ENCODE results near the gene FHIT.
"Not testable (repeated sequence)": the region's sequence is repeated elsewhere in the genome, so short reads cannot be mapped to it uniquely, and the experiment has no call there.

The FHIT gene

GRCh38 chr3:60574046-60574769 is 677.0 kb downstream of the FHIT start:
- no peak for DNase-seq (ENCODE audit: low read depth, low spot score)

DNA sequence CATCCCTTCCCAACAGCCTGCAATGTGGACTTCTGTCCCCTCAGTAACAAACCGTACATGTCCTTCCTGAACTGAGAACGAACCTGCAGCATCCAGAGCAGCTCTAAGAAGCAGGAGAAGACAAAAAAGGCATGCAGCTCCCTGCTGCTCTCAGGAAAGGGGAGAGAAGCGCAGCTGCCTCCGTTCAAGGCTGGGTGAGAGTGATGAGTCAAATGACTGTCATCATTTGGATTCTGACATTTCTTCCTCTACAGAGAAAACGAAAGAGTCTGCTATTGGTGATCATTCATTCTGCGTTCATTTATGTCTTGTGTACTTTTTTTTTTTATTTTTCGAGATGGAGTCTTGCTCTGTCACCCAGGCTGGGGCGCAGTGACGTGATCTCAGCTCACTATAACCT is 677.8 kb downstream of the FHIT start:
- no peak for DNase-seq (ENCODE audit: low read depth, low spot score)

- DNase-seq (ENCODE audit: low read depth, low spot score), result no peak
These were observed 679.7 kb downstream of the FHIT start for GRCh38 chr3:60571511-60571910.

DNA sequence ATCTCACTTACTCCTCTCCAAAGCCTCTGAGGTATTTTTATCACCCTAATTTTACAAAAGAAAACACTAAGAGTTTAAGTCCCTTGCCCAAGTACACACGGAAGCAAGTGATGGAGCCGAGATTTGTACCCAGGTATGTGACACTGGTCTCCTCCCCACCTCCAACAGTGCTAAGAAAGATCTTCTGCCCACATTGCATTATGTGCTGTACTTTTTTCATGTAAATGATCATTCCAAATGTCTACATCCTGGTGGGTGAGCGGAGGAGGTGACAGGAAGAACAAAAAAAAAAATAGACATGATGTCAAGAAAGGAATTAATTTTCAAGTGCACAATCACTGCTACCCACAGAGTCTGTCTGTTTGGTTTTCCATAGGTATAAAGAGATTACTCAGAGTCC is 694.1 kb downstream of the FHIT start:
- no peak for DNase-seq (ENCODE audit: low read depth, low spot score)

DNA sequence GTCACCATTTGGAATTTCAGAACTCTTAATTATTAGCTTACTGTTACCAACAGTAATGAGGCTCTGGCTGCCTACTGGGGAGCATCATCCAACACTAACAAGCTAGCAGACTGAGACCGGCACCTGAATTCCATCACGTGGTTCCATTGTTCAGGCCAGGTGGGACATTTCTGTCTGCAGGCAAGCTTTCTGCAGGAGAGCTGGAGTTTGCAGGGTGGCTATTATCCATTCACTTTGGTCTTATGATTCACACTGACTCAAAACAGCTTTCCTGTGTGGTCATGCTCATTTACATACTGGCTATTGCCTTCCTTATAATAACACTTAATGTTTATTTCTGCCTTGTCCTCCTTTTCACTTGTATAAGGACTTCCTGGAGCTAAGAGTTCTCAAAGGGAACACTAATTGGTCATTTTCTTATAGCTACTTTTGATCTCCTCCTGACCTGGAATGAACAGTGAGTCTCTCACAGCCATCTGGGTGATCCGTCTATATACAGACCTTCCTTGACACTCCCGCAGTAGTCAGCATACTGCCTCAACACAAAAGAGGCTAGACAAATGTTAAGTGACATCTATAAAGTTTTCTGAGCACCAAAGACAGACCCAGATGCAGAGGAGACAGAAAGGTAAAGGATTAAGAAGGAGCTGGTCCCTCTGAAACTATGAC is 695.4 kb downstream of the FHIT start:
- DNase-seq (ENCODE audit: low read depth, low spot score), result no peak

- DNase-seq (ENCODE audit: low read depth, low spot score), result no peak
These were observed 698.1 kb downstream of the FHIT start for GRCh38 chr3:60553144-60553543.

GRCh38 chr3:60552581-60552980 is 698.7 kb downstream of the FHIT start:
- DNase-seq (ENCODE audit: low read depth, low spot score), result no peak

- DNase-seq (ENCODE audit: low read depth, low spot score), result no peak
These were observed 699.6 kb downstream of the FHIT start for GRCh38 chr3:60551455-60552209.

GRCh38 chr3:60549863-60550262 is 701.4 kb downstream of the FHIT start:
- no peak for DNase-seq (ENCODE audit: low read depth, low spot score)

DNA sequence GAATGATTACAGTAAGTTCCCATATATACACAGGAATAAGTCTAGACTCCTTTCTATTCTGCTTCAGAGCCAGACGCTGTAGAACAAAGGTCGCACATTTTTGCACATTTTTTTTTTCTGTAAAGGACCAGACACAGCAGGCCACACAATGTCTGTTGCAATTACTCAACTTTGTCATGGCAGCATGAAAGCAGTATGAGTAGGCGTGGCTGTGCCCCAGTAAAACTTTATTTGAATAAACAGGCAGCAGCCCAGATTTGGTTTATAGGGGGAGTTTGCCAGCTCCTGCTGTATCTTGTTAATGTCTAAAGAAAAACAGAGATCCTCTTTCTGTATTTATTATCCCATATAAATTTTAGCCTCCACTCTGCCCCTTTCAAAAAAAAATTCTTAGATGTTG is 708.3 kb downstream of the FHIT start:
- DNase-seq (ENCODE audit: low read depth, low spot score), result no peak

DNA sequence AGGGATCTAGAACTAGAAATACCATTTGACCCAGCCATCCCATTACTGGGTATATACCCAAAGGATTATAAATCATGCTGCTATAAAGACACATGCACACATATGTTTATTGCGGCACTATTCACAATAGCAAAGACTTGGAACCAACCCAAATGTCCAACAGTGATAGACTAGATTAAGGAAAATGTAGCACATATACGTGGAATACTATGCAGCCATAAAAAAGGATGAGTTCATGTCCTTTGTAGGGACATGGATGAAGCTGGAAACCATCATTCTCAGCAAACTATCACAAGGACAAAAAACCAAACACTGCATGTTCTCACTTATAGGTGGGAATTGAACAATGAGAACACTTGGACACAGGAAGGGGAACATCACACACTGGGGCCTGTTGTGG is 711.9 kb downstream of the FHIT start:
- DNase-seq (ENCODE audit: low read depth, low spot score), result not testable (repeated sequence)

GRCh38 chr3:60536420-60536819 is 714.8 kb downstream of the FHIT start:
- DNase-seq (ENCODE audit: low read depth, low spot score), result no peak

DNA sequence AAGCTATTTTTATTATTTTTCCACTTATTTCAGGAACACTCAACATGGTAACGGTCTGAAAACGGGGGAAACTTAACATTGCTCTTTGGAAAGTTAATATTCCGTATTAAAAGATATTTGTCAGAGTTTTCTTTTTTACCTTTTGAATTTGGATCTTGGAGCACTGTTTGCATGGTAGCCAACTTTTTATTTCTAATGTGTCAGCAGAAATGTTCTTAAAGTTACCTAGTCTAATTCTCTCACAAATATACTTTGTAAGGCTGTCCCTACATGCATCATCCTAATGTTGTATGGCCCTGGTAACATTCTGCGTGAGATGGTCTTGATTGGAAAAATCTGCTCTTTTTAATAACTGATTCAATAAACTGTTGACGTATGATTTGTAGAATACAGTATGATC is 719.5 kb downstream of the FHIT start:
- no peak for DNase-seq (ENCODE audit: low read depth, low spot score)

GRCh38 chr3:60528651-60529050 is 722.6 kb downstream of the FHIT start:
- no peak for DNase-seq (ENCODE audit: low read depth, low spot score)

GRCh38 chr3:60523536-60523935 is 727.7 kb downstream of the FHIT start:
- DNase-seq (ENCODE audit: low read depth, low spot score), result no peak

DNA sequence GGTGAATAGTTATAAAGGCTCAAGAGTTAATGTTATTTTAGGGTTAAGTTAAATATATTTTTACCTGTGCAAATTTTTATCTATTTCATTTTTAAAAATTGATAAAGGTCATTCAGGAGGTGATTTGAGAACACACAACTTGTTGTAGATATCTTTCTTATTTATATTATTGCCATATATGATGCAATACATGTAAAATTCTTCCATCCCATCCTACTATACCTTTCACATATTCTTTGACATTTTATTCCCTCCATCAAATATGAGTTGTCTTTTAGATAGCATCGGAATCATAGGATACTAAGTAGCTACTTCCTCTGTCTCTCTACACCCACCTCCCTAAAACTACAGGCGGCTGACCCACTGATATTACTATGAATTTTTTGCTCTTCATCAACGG is 734.1 kb downstream of the FHIT start:
- no peak for DNase-seq (ENCODE audit: low read depth, low spot score)

GRCh38 chr3:60514866-60515265 is 736.4 kb downstream of the FHIT start:
- DNase-seq (ENCODE audit: low read depth, low spot score), result no peak

GRCh38 chr3:60514085-60514649 is 737.1 kb downstream of the FHIT start:
- DNase-seq (ENCODE audit: low read depth, low spot score), result no peak

DNA sequence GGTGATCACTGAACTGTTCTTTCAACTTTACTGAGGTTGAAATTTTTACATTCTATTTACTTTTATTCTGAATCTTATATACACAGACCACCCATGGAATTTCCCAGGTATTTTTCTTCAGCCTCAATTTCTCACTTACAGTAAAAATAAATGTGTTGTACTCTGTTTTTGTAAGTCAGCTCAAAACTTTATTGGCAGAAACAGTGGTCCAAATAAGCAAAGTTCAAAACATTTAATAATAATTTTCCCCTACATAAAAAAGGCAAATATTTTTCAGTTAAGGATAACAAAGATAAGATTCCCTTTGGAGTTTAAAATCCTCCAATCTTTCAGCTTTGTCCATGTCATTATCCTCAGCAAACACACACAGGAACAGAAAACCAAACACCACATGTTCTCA is 738.0 kb downstream of the FHIT start:
- no peak for DNase-seq (ENCODE audit: low read depth, low spot score)

DNA sequence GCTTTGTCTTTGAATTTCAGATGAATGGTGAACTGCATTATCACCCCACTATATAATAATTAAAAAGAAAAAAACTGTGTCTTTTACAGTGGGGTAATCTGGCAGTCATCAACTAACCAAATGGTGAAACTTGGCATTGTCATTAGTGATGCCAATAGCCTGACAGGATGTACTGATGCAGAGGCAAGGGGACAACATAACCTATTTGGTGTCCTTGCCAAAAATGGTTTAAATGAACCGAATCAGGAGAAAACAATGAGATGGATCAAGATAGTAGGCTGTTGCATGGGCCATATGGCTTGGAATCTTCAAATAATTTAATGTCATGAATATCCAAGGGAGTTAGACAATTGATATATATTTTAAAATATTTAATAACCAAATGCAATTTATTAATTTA is 738.7 kb downstream of the FHIT start:
- DNase-seq (ENCODE audit: low read depth, low spot score), result no peak

- DNase-seq (ENCODE audit: low read depth, low spot score), result no peak
These were observed 741.8 kb downstream of the FHIT start for GRCh38 chr3:60509471-60509870.

GRCh38 chr3:60504827-60505457 is 746.3 kb downstream of the FHIT start:
- DNase-seq (ENCODE audit: low read depth, low spot score), result no peak

All from activated CD4-positive, CD25-positive, alpha-beta regulatory T cell treated with anti-CD3 and anti-CD28 coated beads, Interleukin-2, amount 50 U/mL, for 16 hours (primary cell).